IMR-90 (cell line): Measurements from ENCODE around the gene CKS1B. TPM values are rescaled to one million over a fixed set of nuclear protein-coding genes. Genes with fewer than 3 reads are reported as not detected.

Experiments
- ATAC-seq: fragments of 200-7000 bp; cut with Tn5 transposase; 2 replicates; pipeline ENCODE4 v1.9.1; 2020; ENCODE audit warnings: low read depth, mild to moderate bottlenecking, moderate library complexity
- BruUV-seq: library from RNA; stranded (reverse); fragments of 400-500 nt; replicated peaks from 2 replicates; lab custom pipeline; 2021; lab: Mats Ljungman, UMichigan
- CTCF ChIA-PET: fragments of 300-600 bp; formaldehyde crosslinking; extraction: SDS; loops from one replicate; lab custom pipeline; 2021; ENCODE audit warnings: antibody characterized with exemption; lab: Yijun Ruan, JAX
- POLR2A ChIA-PET: fragments of 300-600 bp; sonication (Branson Sonifier 250); formaldehyde crosslinking; loops from one replicate; lab custom pipeline; 2022; ENCODE audit warnings: antibody characterized with exemption; ENCODE audit not compliant: unreplicated experiment; lab: Charles Lee
- DNase-seq: peaks from one replicate; pipeline ENCODE4 v3.0.0; 2013
- H2AFZ ChIP-seq: replicated peaks from 2 replicates; pipeline ENCODE3; 2013; ENCODE audit warnings: low read length, mild to moderate bottlenecking; ENCODE audit not compliant: poor library complexity
- H2AK5ac ChIP-seq: 2 replicates; pipeline ENCODE4 v1.6.1; 2013; ENCODE audit warnings: low read depth, low read length, inconsistent platforms
- H2AK9ac ChIP-seq: replicated peaks from 2 replicates; pipeline ENCODE3; 2013; ENCODE audit warnings: mild to moderate bottlenecking, low read depth, low read length, moderate library complexity; ENCODE audit not compliant: poor library complexity
- H2BK120ac ChIP-seq: 2 replicates; pipeline ENCODE4 v1.6.1; 2013; ENCODE audit warnings: low read depth, low read length, inconsistent platforms
- H2BK15ac ChIP-seq: 3 replicates; pipeline ENCODE4 v1.6.1; 2013; ENCODE audit warnings: low read depth, low read length, inconsistent platforms
- H2BK20ac ChIP-seq: 2 replicates; pipeline ENCODE4 v1.6.1; 2013; ENCODE audit warnings: low read depth, mild to moderate bottlenecking, inconsistent platforms, low read length, moderate library complexity
- H2BK5ac ChIP-seq: 2 replicates; pipeline ENCODE4 v1.6.1; 2013; ENCODE audit warnings: mild to moderate bottlenecking, low read depth, low read length, inconsistent platforms; ENCODE audit not compliant: poor library complexity, severe bottlenecking
- H3K14ac ChIP-seq: replicated peaks from 2 replicates; pipeline ENCODE4 v1.6.1; 2013; ENCODE audit warnings: low read depth, low read length, inconsistent platforms
- H3K18ac ChIP-seq: 2 replicates; pipeline ENCODE4 v1.6.1; 2013; ENCODE audit warnings: low read depth, low read length, control low read depth
- H3K23ac ChIP-seq: 2 replicates; pipeline ENCODE4 v1.6.1; 2013; ENCODE audit warnings: low read depth, low read length, inconsistent platforms
- H3K27ac ChIP-seq: 2 replicates; pipeline ENCODE4 v1.5.1; 2013; ENCODE audit warnings: mild to moderate bottlenecking, control low read depth, low read length; ENCODE audit not compliant: insufficient read depth
- H3K27me3 ChIP-seq: 2 replicates; pipeline ENCODE4 v1.6.1; 2013; ENCODE audit warnings: low read length; ENCODE audit not compliant: control insufficient read depth, insufficient read depth
- H3K36me3 ChIP-seq: 2 replicates; pipeline ENCODE4 v1.6.1; 2013; ENCODE audit warnings: low read length, mixed read lengths; ENCODE audit not compliant: control insufficient read depth, insufficient read depth
- H3K4ac ChIP-seq: 2 replicates; pipeline ENCODE4 v1.6.1; 2013; ENCODE audit warnings: low read depth, low read length, inconsistent platforms
- H3K4me1 ChIP-seq: 2 replicates; pipeline ENCODE4 v1.6.1; 2013; ENCODE audit warnings: low read length, mixed read lengths; ENCODE audit not compliant: control insufficient read depth, insufficient read depth
- H3K4me2 ChIP-seq: 2 replicates; pipeline ENCODE4 v1.6.1; 2013; ENCODE audit warnings: low read depth, mild to moderate bottlenecking, control low read depth, low read length, moderate library complexity
- H3K4me3 ChIP-seq: 2 replicates; pipeline ENCODE4 v1.5.1; 2013; ENCODE audit warnings: low read depth, mild to moderate bottlenecking, control low read depth, low read length, moderate library complexity; ENCODE audit not compliant: insufficient read depth
- H3K56ac ChIP-seq: 2 replicates; pipeline ENCODE4 v1.6.1; 2013; ENCODE audit warnings: low read length, inconsistent platforms; ENCODE audit not compliant: insufficient read depth; ENCODE audit errors: extremely low read depth
- H3K79me1 ChIP-seq, 2 experiments: 2 replicates each; pipeline ENCODE4 v1.6.1; 2013; ENCODE audit warnings: low read length in 2 of 2, inconsistent platforms in 1 of 2, low read depth in 1 of 2
- H3K9ac ChIP-seq: 2 replicates; pipeline ENCODE4 v1.6.1; 2013; ENCODE audit warnings: low read depth, low read length, control low read depth
- H3K9me1 ChIP-seq: 2 replicates; pipeline ENCODE4 v1.6.1; 2013; ENCODE audit warnings: low read length, inconsistent platforms; ENCODE audit not compliant: insufficient read depth
- H3K9me3 ChIP-seq: 2 replicates; pipeline ENCODE4 v1.6.1; 2013; ENCODE audit warnings: low read length; ENCODE audit not compliant: control insufficient read depth, insufficient read depth
- H4K20me1 ChIP-seq: 2 replicates; pipeline ENCODE4 v1.6.1; 2013; ENCODE audit warnings: low read length, inconsistent platforms; ENCODE audit not compliant: insufficient read depth
- H4K5ac ChIP-seq: 2 replicates; pipeline ENCODE4 v1.6.1; 2013; ENCODE audit warnings: mild to moderate bottlenecking, low read depth, low read length, control low read depth
- H4K8ac ChIP-seq, 2 experiments: 2 replicates each; pipeline ENCODE4 v1.6.1; 2013; ENCODE audit warnings: low read depth in 2 of 2, low read length in 2 of 2, control low read depth in 1 of 2, inconsistent platforms in 1 of 2
- H4K91ac ChIP-seq: 2 replicates; pipeline ENCODE4 v1.6.1; 2013; ENCODE audit warnings: low read depth, low read length, inconsistent platforms; ENCODE audit not compliant: insufficient read depth
- FOS ChIP-seq: fragments of 150-350 bp; IDR thresholded peaks from 2 replicates; pipeline ENCODE4 v1.6.1; 2016; ENCODE audit warnings: low read depth, low read length
- MXI1 ChIP-seq: IDR thresholded peaks from 2 replicates; pipeline ENCODE4 v1.6.1; 2012; ENCODE audit warnings: low read depth, mild to moderate bottlenecking, low read length, moderate library complexity, borderline replicate concordance
- RAD21 ChIP-seq: IDR thresholded peaks from 2 replicates; pipeline ENCODE4 v1.6.1; 2012; ENCODE audit warnings: low read length, improper control_type of control experiment
- WGBS, 2 experiments: methylation state at CpG; one replicate each; pipeline versions ENCODE4 v1.1.5 to v1.1.7; 2013; ENCODE audit warnings: missing lambda C conversion rate in 2 of 2; ENCODE audit not compliant: insufficient read length in 1 of 2; ENCODE audit errors: extremely low coverage in 2 of 2; 5-methylcytosine and 5-hydroxymethylcytosine counted together
- dilution Hi-C: fragments of 300-500 bp; cut with HindIII; formaldehyde crosslinking; loops from one replicate; pipeline ENCODE4 v1.14.3; 2018; ENCODE audit warnings: low sequenced_read_pairs; ENCODE audit not compliant: unreplicated experiment
- in situ Hi-C: fragments of 300-500 bp; cut with MboI; formaldehyde crosslinking; loops from 3 replicates; pipeline ENCODE4 v1.14.3; 2019; ENCODE audit warnings: low sequenced_read_pairs, inconsistent platforms, mixed read lengths
- intact Hi-C: fragments of 100-400 bp; cut with micrococcal nuclease; formaldehyde crosslinking; loops from 2 replicates; pipeline ENCODE4 v1.10.0; 2022
- polyA plus RNA-seq, 3 experiments: library from polyadenylated mRNA; depleted of rRNA; stranded (reverse); fragments of >200 nt; gene quantifications; 2 replicates each; pipeline ENCODE4 v1.2.3, GENCODE V29; 2012; ENCODE audit warnings: low replicate concordance in 1 of 3
- total RNA-seq: library from RNA; depleted of rRNA; stranded (reverse); fragments of >200 nt; gene quantifications from 2 replicates; pipeline ENCODE4 v1.2.3, GENCODE V29; 2012

CKS1B gene
- total and polyA plus RNA-seq, 2 of the 4 experiments (the other 2 are of a cell fraction), result 140 to 195 TPM

DNA sequence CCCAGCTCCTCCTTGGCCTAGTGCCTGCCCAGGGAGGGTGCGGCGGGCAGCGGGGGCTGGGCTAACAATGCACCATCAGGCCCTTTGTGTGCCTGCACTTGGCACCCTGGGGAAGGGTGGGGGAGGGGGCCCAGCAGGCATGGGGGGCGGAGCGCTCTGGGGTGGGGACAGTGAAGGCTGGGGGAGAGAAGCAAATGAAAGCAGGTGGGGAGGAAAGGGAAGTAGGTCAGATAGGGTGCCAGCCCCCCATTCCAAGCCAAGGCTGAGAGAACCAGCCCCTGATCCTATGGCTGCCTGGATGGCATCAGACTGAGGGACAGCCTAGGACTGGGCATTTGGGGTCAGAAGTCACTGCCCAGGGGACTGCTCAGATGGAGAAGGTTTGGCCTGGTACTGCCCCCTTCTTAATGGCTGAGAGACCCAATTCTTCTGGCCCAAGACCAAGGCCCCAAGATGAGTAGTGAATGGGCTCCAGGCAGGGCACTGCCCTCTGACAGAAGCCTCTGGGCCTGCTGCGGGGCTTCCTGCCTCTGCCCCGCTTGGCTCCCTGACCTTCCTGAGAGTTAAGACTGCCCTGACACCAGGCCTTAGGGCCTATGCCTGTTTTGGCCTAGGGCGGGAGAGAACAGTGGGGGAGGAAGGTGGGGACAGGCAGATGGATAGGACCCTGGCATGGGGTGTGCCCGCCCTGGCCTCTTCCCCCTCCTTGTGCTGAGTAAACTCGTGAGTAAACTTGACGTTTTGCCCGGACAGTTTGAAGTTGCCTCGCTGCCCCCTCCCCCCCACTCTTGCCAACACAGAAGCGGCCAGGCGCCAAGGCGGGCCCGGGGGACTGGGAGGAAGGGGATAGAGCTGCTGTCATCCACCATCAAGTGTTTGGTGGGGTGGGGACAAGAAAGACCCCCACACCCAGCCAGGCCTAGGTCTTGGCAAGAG, 30.9 kb downstream of the CKS1B start:
- H3K36me3 ChIP-seq, result peaks cover 2% of the 10 kb centered on the region
- POLR2A ChIA-PET, result no interaction called here
- H3K9me1 ChIP-seq, result peaks cover 12% of the 10 kb centered on the region
- CTCF ChIA-PET, result no interaction called here
- peak overlapping the region; percentile 99; the same call in 1 of the 2 replicates for H3K4ac ChIP-seq
- no peak overlapping the region for H2BK20ac ChIP-seq
- peak overlapping the region; percentile 12 for H2BK5ac ChIP-seq
- H3K4me1 ChIP-seq, result peaks cover 13% of the 10 kb centered on the region
- H3K18ac ChIP-seq, result no peak overlapping the region
- H3K56ac ChIP-seq, result no peak overlapping the region
- H4K5ac ChIP-seq, result no peak overlapping the region
- peaks cover 14 to 67% of the 10 kb centered on the region in 2 experiments for H3K79me1 ChIP-seq
- intact Hi-C loops (no loop called here), in situ Hi-C loops (no loop called here), dilution Hi-C loops (no loop called here)
- no peak overlapping the region for H3K27ac ChIP-seq
- H2AFZ ChIP-seq, result peak overlapping the region; percentile 7
- no peak overlapping the region; the same call in 1 of the 2 replicates for H3K23ac ChIP-seq
- ATAC-seq (no peak), DNase-seq (no peak)
- H4K8ac ChIP-seq, result peak overlapping the region in 1 of 2 experiments; percentile 92; a peak in 1 of 4 replicates
- no peak overlapping the region for H2BK15ac ChIP-seq
- H3K27me3 ChIP-seq, result no peaks in the 10 kb centered on the region
- no peak for TF ChIP-seq FOS
- no peak for TF ChIP-seq MXI1
- TF ChIP-seq RAD21, result no peak
- peak overlapping the region; percentile 98; the same call in 1 of the 2 replicates for H4K91ac ChIP-seq
- 100% methylated on average over 1 of the region's 17 CpGs; no CpG with 5 or more reads in 1 of the 2 experiments for WGBS, 2 experiments
- no peak overlapping the region for H3K14ac ChIP-seq
- no TSS peak for BruUV-seq
- H2BK120ac ChIP-seq, result no peak overlapping the region
- no peak overlapping the region for H3K9ac ChIP-seq
- H3K4me2 ChIP-seq, result no peak overlapping the region
- H2AK5ac ChIP-seq, result peak overlapping the region; percentile 99
- H3K9me3 ChIP-seq, result no peaks in the 10 kb centered on the region
- peak overlapping the region; percentile 99 for H2AK9ac ChIP-seq
- peaks cover 4% of the 10 kb centered on the region; the same call in 1 of the 2 replicates for H4K20me1 ChIP-seq
- no peak overlapping the region for H3K4me3 ChIP-seq
